ENCODE results near the gene GGCX. TPM values are rescaled to one million over a fixed set of nuclear protein-coding genes. Genes with fewer than 3 reads are reported as not detected.

Gene GGCX
- total and polyA plus RNA-seq, 12 donors = 14.9 to 85.2 (median 44.1) TPM

GRCh38 chr2:85541262-85541661, 20.0 kb downstream of the GGCX start:
- H3K4me1 ChIP-seq (replicated peaks in 1 of 2) = peaks cover 20 to 54% of the 10 kb centered on the region in 2 donors
- TF ChIP-seq POLR2A (IDR thresholded peaks at IDR 0.05) = no peak
- TF ChIP-seq, protein P1, sequence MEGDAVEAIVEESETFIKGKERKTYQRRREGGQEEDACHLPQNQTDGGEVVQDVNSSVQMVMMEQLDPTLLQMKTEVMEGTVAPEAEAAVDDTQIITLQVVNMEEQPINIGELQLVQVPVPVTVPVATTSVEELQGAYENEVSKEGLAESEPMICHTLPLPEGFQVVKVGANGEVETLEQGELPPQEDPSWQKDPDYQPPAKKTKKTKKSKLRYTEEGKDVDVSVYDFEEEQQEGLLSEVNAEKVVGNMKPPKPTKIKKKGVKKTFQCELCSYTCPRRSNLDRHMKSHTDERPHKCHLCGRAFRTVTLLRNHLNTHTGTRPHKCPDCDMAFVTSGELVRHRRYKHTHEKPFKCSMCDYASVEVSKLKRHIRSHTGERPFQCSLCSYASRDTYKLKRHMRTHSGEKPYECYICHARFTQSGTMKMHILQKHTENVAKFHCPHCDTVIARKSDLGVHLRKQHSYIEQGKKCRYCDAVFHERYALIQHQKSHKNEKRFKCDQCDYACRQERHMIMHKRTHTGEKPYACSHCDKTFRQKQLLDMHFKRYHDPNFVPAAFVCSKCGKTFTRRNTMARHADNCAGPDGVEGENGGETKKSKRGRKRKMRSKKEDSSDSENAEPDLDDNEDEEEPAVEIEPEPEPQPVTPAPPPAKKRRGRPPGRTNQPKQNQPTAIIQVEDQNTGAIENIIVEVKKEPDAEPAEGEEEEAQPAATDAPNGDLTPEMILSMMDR (IDR thresholded peaks at IDR 0.05) = no peak
- H3K36me3 ChIP-seq (replicated peaks in 1 of 2) = peaks cover 0 to 57% of the 10 kb centered on the region in 2 donors
- peak overlapping the region in 1 of 5 donors; percentile 100 for H3K27ac ChIP-seq
- H3K9me3 ChIP-seq (replicated peaks in 1 of 3) = no peaks in the 10 kb centered on the region
- WGBS, 4 donors = 27 to 38% (median 33%) methylated on average over 4 of the region's 4 CpGs
- peak overlapping the region in 1 of 4 donors; percentile 82 for H3K4me3 ChIP-seq
- H3K27me3 ChIP-seq = no peaks in the 10 kb centered on the region
- DNase-seq = no peak
- intact Hi-C loops (cut with DNase I) = no loop called here

GRCh38 chr2:85540133-85540648, 21.1 kb downstream of the GGCX start:
- peaks cover 0 to 47% of the 10 kb centered on the region in 2 donors for H3K36me3 ChIP-seq (replicated peaks in 1 of 2)
- TF ChIP-seq POLR2A (IDR thresholded peaks at IDR 0.05) = no peak

DNA sequence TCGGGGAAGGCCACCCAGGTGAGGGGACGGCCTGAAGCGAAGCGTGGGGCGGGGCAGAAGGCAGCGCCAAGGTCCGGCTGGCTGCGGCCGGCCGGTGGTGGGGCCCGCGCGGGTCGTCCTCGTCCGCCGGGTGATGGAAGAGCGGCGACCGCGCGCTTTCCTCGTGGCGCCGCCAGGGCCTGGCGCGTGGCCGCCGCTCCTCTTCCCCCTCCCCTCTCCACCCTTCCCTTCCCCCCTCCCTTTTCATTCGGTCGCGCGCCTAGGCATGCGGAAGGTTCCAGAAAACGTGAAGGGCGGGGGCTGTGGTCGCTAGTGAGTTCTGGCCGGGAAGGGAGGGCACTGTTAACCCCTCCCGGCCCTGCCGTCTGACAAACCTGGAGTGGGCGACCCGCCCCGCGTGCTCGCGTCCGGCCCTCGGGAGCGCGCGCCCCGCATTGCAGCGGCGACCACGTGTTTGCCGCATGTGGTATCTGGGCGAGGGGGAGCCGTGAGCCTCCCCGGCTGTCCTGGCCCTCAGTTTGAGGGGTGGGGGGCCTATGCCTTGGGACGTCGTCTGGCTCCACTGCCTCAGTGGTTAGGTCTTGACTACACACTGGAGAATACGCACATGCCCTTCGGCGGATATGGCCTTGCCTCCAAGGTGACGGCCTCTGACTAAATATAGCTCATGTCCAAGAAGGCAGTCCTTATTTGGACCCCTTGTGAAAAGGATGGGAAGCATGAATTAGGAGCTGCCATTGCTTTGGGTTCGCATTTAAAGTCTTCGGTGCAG, 21.7 kb downstream of the GGCX start:
- peaks cover 20 to 56% of the 10 kb centered on the region in 2 donors for H3K4me1 ChIP-seq (replicated peaks in 1 of 2)
- peak overlapping the region; percentile 47 to 98 (median 72) for H3K4me3 ChIP-seq
- DNase-seq = peak; percentile 63 to 84 (median 72)
- intact Hi-C loops (cut with DNase I) = loop anchor here (5.0 kb wide), 1 partner anchor 102 kb away; no protein-coding TSS in a partner anchor
- no peaks in the 10 kb centered on the region for H3K27me3 ChIP-seq
- H3K9me3 ChIP-seq (replicated peaks in 1 of 3) = no peaks in the 10 kb centered on the region
- TF ChIP-seq POLR2A (IDR thresholded peaks at IDR 0.05) = peak in 1 of 2 donors; percentile 8
- TF ChIP-seq, protein P1 (IDR thresholded peaks at IDR 0.05) = no peak
- 0% methylated on average over 16 to 67 of the region's 67 CpGs for WGBS, 4 donors
- peak overlapping the region; percentile 94 to 100 (median 99) for H3K27ac ChIP-seq
- H3K36me3 ChIP-seq (replicated peaks in 1 of 2) = peaks cover 0 to 40% of the 10 kb centered on the region in 2 donors

More at GRCh38 chr2:85540133-85540648, 21.1 kb downstream of the GGCX start:
- peak overlapping the region; percentile 94 to 100 (median 99) for H3K27ac ChIP-seq
- intact Hi-C loops (cut with DNase I) = no loop called here
- DNase-seq = no peak
- peaks cover 20 to 58% of the 10 kb centered on the region in 2 donors for H3K4me1 ChIP-seq (replicated peaks in 1 of 2)
- 3 to 9% (median 7%) methylated on average over 9 to 11 of the region's 11 CpGs for WGBS, 4 donors
- H3K9me3 ChIP-seq (replicated peaks in 1 of 3) = no peaks in the 10 kb centered on the region
- peak overlapping the region; percentile 47 to 98 (median 72) for H3K4me3 ChIP-seq
- H3K27me3 ChIP-seq = no peaks in the 10 kb centered on the region

- peak; percentile 99 to 100 for TF ChIP-seq POLR2A (IDR thresholded peaks at IDR 0.05)
- TF ChIP-seq, protein P1 (IDR thresholded peaks at IDR 0.05) = peak; percentile 50 to 87 (median 78)
- peaks cover 20 to 56% of the 10 kb centered on the region in 2 donors for H3K4me1 ChIP-seq (replicated peaks in 1 of 2)
- peak; percentile 92 to 97 (median 93) for DNase-seq
- H3K27me3 ChIP-seq = no peaks in the 10 kb centered on the region
- 0% methylated on average over 20 to 92 of the region's 92 CpGs for WGBS, 4 donors
- H3K36me3 ChIP-seq (replicated peaks in 1 of 2) = peaks cover 0 to 32% of the 10 kb centered on the region in 2 donors
- intact Hi-C loops (cut with DNase I) = loop anchor here (5.0 kb wide), 1 partner anchor 101 kb away; no protein-coding TSS in a partner anchor
- peak within 1 kb of the TSS; percentile 94 to 100 (median 99) for H3K27ac ChIP-seq
- no peaks in the 10 kb centered on the region for H3K9me3 ChIP-seq (replicated peaks in 1 of 3)
- H3K4me3 ChIP-seq = peak within 1 kb of the TSS; percentile 47 to 98 (median 72)
Observed at GRCh38 chr2:85538507-85539360, 22.6 kb downstream of the GGCX start, which contains the start of gene MAT2A. Gene MAT2A (plus strand): TSS chr2:85539168. CDS start chr2:85539288, 120 bp downstream.

Measured in adrenal gland (tissue), 12 donors.